ENCODE measurements around the gene DEFB132.

DNA sequence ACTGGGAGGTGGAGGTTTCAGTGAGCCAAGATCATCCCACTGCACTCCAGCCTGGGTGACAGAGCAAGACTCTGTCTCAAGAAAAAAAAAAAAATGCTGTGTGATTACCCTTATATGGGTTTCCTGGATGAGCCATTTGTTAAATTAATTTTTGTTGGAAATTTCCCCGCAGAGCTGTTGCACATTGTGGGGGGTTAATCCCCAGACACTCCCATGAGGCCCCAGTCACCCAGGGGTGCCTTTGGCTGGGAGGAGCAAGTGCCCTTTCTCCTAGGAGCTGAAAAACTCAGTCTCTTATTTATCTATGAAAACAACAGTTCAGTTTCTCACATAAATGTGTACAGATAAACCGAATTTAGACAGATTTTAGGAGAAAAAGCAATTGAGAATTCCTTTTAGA lies 4.7 kb upstream of the DEFB132 start:
- TF ChIP-seq, protein P1, sequence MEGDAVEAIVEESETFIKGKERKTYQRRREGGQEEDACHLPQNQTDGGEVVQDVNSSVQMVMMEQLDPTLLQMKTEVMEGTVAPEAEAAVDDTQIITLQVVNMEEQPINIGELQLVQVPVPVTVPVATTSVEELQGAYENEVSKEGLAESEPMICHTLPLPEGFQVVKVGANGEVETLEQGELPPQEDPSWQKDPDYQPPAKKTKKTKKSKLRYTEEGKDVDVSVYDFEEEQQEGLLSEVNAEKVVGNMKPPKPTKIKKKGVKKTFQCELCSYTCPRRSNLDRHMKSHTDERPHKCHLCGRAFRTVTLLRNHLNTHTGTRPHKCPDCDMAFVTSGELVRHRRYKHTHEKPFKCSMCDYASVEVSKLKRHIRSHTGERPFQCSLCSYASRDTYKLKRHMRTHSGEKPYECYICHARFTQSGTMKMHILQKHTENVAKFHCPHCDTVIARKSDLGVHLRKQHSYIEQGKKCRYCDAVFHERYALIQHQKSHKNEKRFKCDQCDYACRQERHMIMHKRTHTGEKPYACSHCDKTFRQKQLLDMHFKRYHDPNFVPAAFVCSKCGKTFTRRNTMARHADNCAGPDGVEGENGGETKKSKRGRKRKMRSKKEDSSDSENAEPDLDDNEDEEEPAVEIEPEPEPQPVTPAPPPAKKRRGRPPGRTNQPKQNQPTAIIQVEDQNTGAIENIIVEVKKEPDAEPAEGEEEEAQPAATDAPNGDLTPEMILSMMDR (IDR thresholded peaks at IDR 0.05; ENCODE audit: insufficient read depth, low read length, poor library complexity, severe bottlenecking): no peak
- TF ChIP-seq EZH2phosphoT487 (conservative IDR thresholded peaks at IDR 0.05; ENCODE audit: low read length): no peak

Measured in SU-DHL-6 (cell line).